Astrocyte (in vitro differentiated cells and primary cell): ENCODE measurements around the gene RBM46.

Source experiments
- CTCF ChIP-seq: IDR thresholded peaks from 2 replicates; pipeline ENCODE4 v1.5.1; 2011; ENCODE audit warnings: low read depth, mild to moderate bottlenecking, inconsistent platforms, low read length, moderate library complexity; ENCODE audit not compliant: insufficient read depth
- EZH2 ChIP-seq: IDR thresholded peaks from 2 replicates; pipeline ENCODE4 v1.6.1; 2012; ENCODE audit warnings: mild to moderate bottlenecking, low read length, inconsistent platforms; ENCODE audit not compliant: insufficient read depth

GRCh38 chr4:154740462-154740861, 40.6 kb upstream of the RBM46 start:
- no peak for TF ChIP-seq EZH2
- TF ChIP-seq CTCF, result no peak
